ENCODE results near the gene OR5C1. TPM values are rescaled to one million over a fixed set of nuclear protein-coding genes. Genes with fewer than 3 reads are reported as not detected.
"Not testable (repeated sequence)": the region's sequence is repeated elsewhere in the genome, so short reads cannot be mapped to it uniquely, and the experiment has no call there.

Gene OR5C1
- polyA plus RNA-seq, 2 of the 4 experiments (the other 2 are of a cell fraction): not detected

GRCh38 chr9:122808141-122808540, 19.4 kb downstream of the OR5C1 start:
- H3K4me1 ChIP-seq: no peaks in the 10 kb centered on the region
- no peak for FAIRE-seq
- H3K4me3 ChIP-seq: no peak overlapping the region
- no peak overlapping the region for H3K4me2 ChIP-seq
- TF ChIP-seq HDAC2 (IDR thresholded peaks at IDR 0.05) (no peak), JUN (IDR thresholded peaks at IDR 0.05) (no peak), TP53 (CRISPR knock-in tag; IDR thresholded peaks at IDR 0.05) (no peak), EP300 (IDR thresholded peaks at IDR 0.05) (no peak), HES2 (IDR thresholded peaks at IDR 0.05) (no peak), KDM5A (IDR thresholded peaks at IDR 0.05) (no peak), RCOR1 (IDR thresholded peaks at IDR 0.05; ENCODE audit: low read depth, low read length) (no peak), ATOH8 (CRISPR knock-in tag; IDR thresholded peaks at IDR 0.05; ENCODE audit: low read depth) (no peak), ESRRA (IDR thresholded peaks at IDR 0.05; ENCODE audit: borderline replicate concordance, low read length) (no peak), CBX8 (IDR thresholded peaks at IDR 0.05) (no peak), RNF2 (IDR thresholded peaks at IDR 0.05; ENCODE audit: borderline replicate concordance, low read depth) (no peak)
- TF ChIP-seq, protein P1, sequence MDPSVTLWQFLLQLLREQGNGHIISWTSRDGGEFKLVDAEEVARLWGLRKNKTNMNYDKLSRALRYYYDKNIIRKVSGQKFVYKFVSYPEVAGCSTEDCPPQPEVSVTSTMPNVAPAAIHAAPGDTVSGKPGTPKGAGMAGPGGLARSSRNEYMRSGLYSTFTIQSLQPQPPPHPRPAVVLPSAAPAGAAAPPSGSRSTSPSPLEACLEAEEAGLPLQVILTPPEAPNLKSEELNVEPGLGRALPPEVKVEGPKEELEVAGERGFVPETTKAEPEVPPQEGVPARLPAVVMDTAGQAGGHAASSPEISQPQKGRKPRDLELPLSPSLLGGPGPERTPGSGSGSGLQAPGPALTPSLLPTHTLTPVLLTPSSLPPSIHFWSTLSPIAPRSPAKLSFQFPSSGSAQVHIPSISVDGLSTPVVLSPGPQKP (IDR thresholded peaks at IDR 0.05; ENCODE audit: low read depth, low read length): no peak
- 0 out of 3 replicates have a peak, but pooled peaks cover 5% of the 10 kb centered on the region for H3K9me3 ChIP-seq
- ChIA-PET CTCF (interaction anchor here (0.7 to 9.8 kb wide), 13 partner anchors 8 to 1262 kb away, joined by 3 to 108 read pairs (median 8); no protein-coding TSS in a partner anchor), POLR2A (no interaction called here)
- WGBS (ENCODE audit: missing lambda C conversion rate): 93% methylated on average over 3 of the region's 3 CpGs
- no peak for DNase-seq (ENCODE audit: low read depth in 1 of 2, low spot score in 1 of 2)
- H3K27ac ChIP-seq: no peak overlapping the region
- no peak for ATAC-seq

- DNase-seq (ENCODE audit: low read depth in 1 of 2, low spot score in 1 of 2); H3K4me1 ChIP-seq; FAIRE-seq; H3K4me3 ChIP-seq; H3K9me3 ChIP-seq; ATAC-seq; POLR2A ChIA-PET; H3K4me2 ChIP-seq; H3K27ac ChIP-seq: not testable (repeated sequence)
- CTCF ChIA-PET: interaction anchor here (0.8 to 9.8 kb wide), 17 partner anchors 8 to 1263 kb away, joined by 3 to 108 read pairs (median 4); no protein-coding TSS in a partner anchor
- 55% methylated on average over 7 of the region's 7 CpGs for WGBS (ENCODE audit: missing lambda C conversion rate)
Observed at GRCh38 chr9:122809261-122809660, 20.5 kb downstream of the OR5C1 start.

GRCh38 chr9:122810306-122810946, 21.7 kb downstream of the OR5C1 start:
- CTCF ChIA-PET: interaction anchor here (0.6 to 9.8 kb wide), 31 partner anchors 8 to 777 kb away, joined by 3 to 108 read pairs (median 4); no protein-coding TSS in a partner anchor
- H3K4me2 ChIP-seq: no peak overlapping the region
- no peak overlapping the region for H3K4me3 ChIP-seq
- POLR2A ChIA-PET: no interaction called here
- no peak overlapping the region for H3K27ac ChIP-seq
- H3K9me3 ChIP-seq: 0 out of 3 replicates have a peak, but pooled peaks cover 5% of the 10 kb centered on the region
- TF ChIP-seq SMC3 (IDR thresholded peaks at IDR 0.05) (peak; percentile 92), HOXB5 (CRISPR knock-in tag; IDR thresholded peaks at IDR 0.05) (no peak), CHD4 (IDR thresholded peaks at IDR 0.05; ENCODE audit: borderline replicate concordance) (no peak), CTCF (IDR thresholded peaks at IDR 0.05) (peak; percentile 91), RAD21 (conservative IDR thresholded peaks at IDR 0.05 in 1 of 2, IDR thresholded peaks at IDR 0.05 in 1 of 2) (peak; percentile 96 to 98)
- 2% methylated on average over 8 of the region's 8 CpGs for WGBS (ENCODE audit: missing lambda C conversion rate)
- peak; percentile 93 for FAIRE-seq
- peak; percentile 91 to 97 for ATAC-seq
- peak; percentile 78 to 82 for DNase-seq (ENCODE audit: low read depth in 1 of 2, low spot score in 1 of 2)
- 0 out of 3 replicates have a peak, but pooled peaks cover 4% of the 10 kb centered on the region for H3K4me1 ChIP-seq

Data from A549 (cell line).